H1 (cell line): ENCODE measurements around the gene LILRB3. TPM values are rescaled to one million over a fixed set of nuclear protein-coding genes. Genes with fewer than 3 reads are reported as not detected.

ENCODE experiments used
- CTCF ChIA-PET: fragments of 300-600 bp; sonication (Branson Sonifier 250); formaldehyde crosslinking; loops from one replicate; lab custom pipeline; 2021; ENCODE audit not compliant: partially characterized antibody; lab: Charles Lee
- POLR2A ChIA-PET: fragments of 300-600 bp; sonication (Branson Sonifier 250); formaldehyde crosslinking; loops from one replicate; lab custom pipeline; 2021; ENCODE audit warnings: inconsistent platforms; ENCODE audit not compliant: partially characterized antibody; lab: Charles Lee
- DNase-seq, 2 experiments: peaks; one replicate each; pipeline versions ENCODE4 v3.0.0 to v3.0.0-alpha.2; 2010 to 2022; ENCODE audit warnings: low spot score in 2 of 2, low read depth in 1 of 2, mixed read lengths in 1 of 2
- FAIRE-seq: peaks from 2 replicates; lab custom pipeline; 2011; peaks lifted over from hg19 to GRCh38; lab: Jason Lieb, UNC
- H2AFZ ChIP-seq: 2 replicates; pipeline ENCODE4 v1.8.1; 2012; ENCODE audit warnings: low read length, inconsistent platforms
- H2AK5ac ChIP-seq: 2 replicates; pipeline ENCODE4 v1.6.1; 2013; ENCODE audit warnings: low read depth, low read length
- H2BK120ac ChIP-seq: replicated peaks from 2 replicates; pipeline ENCODE3; 2013; ENCODE audit warnings: low read depth, low read length, inconsistent platforms
- H2BK12ac ChIP-seq: 2 replicates; pipeline ENCODE4 v1.6.1; 2013; ENCODE audit warnings: low read depth, low read length
- H2BK15ac ChIP-seq: 2 replicates; pipeline ENCODE4 v1.6.1; 2013; ENCODE audit warnings: low read length
- H2BK20ac ChIP-seq: 2 replicates; pipeline ENCODE4 v1.6.1; 2013; ENCODE audit warnings: low read length
- H2BK5ac ChIP-seq: 2 replicates; pipeline ENCODE4 v1.6.1; 2013; ENCODE audit warnings: low read depth, low read length
- H3K14ac ChIP-seq: 2 replicates; pipeline ENCODE4 v1.6.1; 2013; ENCODE audit warnings: inconsistent platforms; ENCODE audit not compliant: insufficient read length
- H3K18ac ChIP-seq: 2 replicates; pipeline ENCODE4 v1.6.1; 2013; ENCODE audit warnings: low read length; ENCODE audit errors: extremely low read depth
- H3K23ac ChIP-seq: 2 replicates; pipeline ENCODE4 v1.6.1; 2013; ENCODE audit warnings: inconsistent platforms; ENCODE audit not compliant: insufficient read length
- H3K23me2 ChIP-seq: 2 replicates; pipeline ENCODE4 v1.6.1; 2013; ENCODE audit warnings: low read depth, low read length
- H3K27ac ChIP-seq: 2 replicates; pipeline ENCODE4 v1.6.1; 2011; ENCODE audit warnings: low read depth, low read length, inconsistent platforms
- H3K27me3 ChIP-seq, 4 experiments: replicated peaks in 1 of 4; 1 replicate in 1 of 4; 2 replicates in 3 of 4; pipeline versions ENCODE4 v1.6.1 to v1.8.1; 2011 to 2013; ENCODE audit warnings: low read length in 3 of 4, mild to moderate bottlenecking in 3 of 4, inconsistent platforms in 2 of 4, mixed read lengths in 2 of 4, moderate library complexity in 1 of 4; ENCODE audit not compliant: control insufficient read depth in 3 of 4, insufficient read depth in 3 of 4; ENCODE audit errors: extremely low read depth in 1 of 4
- H3K36me3 ChIP-seq, 4 experiments: 2 replicates each; pipeline versions ENCODE4 v1.6.1 to v1.8.1; 2011 to 2013; ENCODE audit warnings: mild to moderate bottlenecking in 4 of 4, low read length in 3 of 4, moderate library complexity in 2 of 4, control low read depth in 1 of 4, inconsistent platforms in 1 of 4; ENCODE audit not compliant: insufficient read depth in 4 of 4, control insufficient read depth in 2 of 4
- H3K4ac ChIP-seq: replicated peaks from 2 replicates; pipeline ENCODE3; 2013; ENCODE audit warnings: low read length, low read depth, mixed read lengths, inconsistent platforms; ENCODE audit not compliant: insufficient read length
- H3K4me1 ChIP-seq, 4 experiments: replicated peaks in 1 of 4; 1 replicate in 1 of 4; 2 replicates in 3 of 4; pipeline versions ENCODE4 v1.6.1 to v1.8.1; 2011 to 2013; ENCODE audit warnings: low read length in 3 of 4, inconsistent platforms in 2 of 4, mixed read lengths in 1 of 4; ENCODE audit not compliant: insufficient read depth in 4 of 4, control insufficient read depth in 3 of 4
- H3K4me2 ChIP-seq, 2 experiments: 2 replicates each; pipeline versions ENCODE4 v1.6.1 to v1.8.1; 2011 to 2013; ENCODE audit warnings: low read depth in 2 of 2, low read length in 2 of 2, control low read depth in 1 of 2, inconsistent platforms in 1 of 2, mild to moderate bottlenecking in 1 of 2; ENCODE audit not compliant: insufficient read depth in 1 of 2
- H3K4me3 ChIP-seq, 4 experiments: fragments of 200-600, 300-600 bp in 1 of 4; sonication (generic), shearing (Covaris generic), sonication (Bioruptor Twin) in 1 of 4; 2 replicates each; pipeline versions ENCODE4 v1.5.1 to v1.8.1; 2011 to 2016; ENCODE audit warnings: low read length in 4 of 4, low read depth in 3 of 4, control low read depth in 2 of 4, inconsistent platforms in 2 of 4, mild to moderate bottlenecking in 2 of 4, mixed read lengths in 1 of 4, moderate library complexity in 1 of 4; ENCODE audit not compliant: insufficient read depth in 2 of 4; ENCODE audit errors: extremely low read depth in 1 of 4
- H3K56ac ChIP-seq: replicated peaks from 2 replicates; pipeline ENCODE3; 2013; ENCODE audit warnings: low read depth, mild to moderate bottlenecking, mixed read lengths, low read length, inconsistent platforms; ENCODE audit not compliant: insufficient read length
- H3K79me1 ChIP-seq: 2 replicates; pipeline ENCODE4 v1.6.1; 2013; ENCODE audit warnings: low read depth, low read length, control low read depth
- H3K79me2 ChIP-seq, 2 experiments: 2 replicates each; pipeline versions ENCODE4 v1.6.1 to v1.8.1; 2012 to 2013; ENCODE audit warnings: low read length in 2 of 2, mild to moderate bottlenecking in 2 of 2, inconsistent platforms in 1 of 2; ENCODE audit not compliant: insufficient read depth in 2 of 2, control insufficient read depth in 1 of 2
- H3K9ac ChIP-seq, 4 experiments: replicated peaks in 1 of 4; 1 replicate in 1 of 4; 2 replicates in 3 of 4; pipeline versions ENCODE4 v1.6.1 to v1.8.1; 2011 to 2013; ENCODE audit warnings: low read depth in 3 of 4, low read length in 3 of 4, control low read depth in 2 of 4, mild to moderate bottlenecking in 2 of 4, moderate library complexity in 2 of 4, inconsistent platforms in 1 of 4; ENCODE audit errors: extremely low read depth in 1 of 4
- H3K9me3 ChIP-seq, 2 experiments: 2 replicates each; pipeline versions ENCODE4 v1.6.1 to v1.8.1; 2012 to 2013; ENCODE audit warnings: mild to moderate bottlenecking in 2 of 2, moderate library complexity in 2 of 2, control low read depth in 1 of 2, inconsistent platforms in 1 of 2, low read depth in 1 of 2, low read length in 1 of 2, mixed read lengths in 1 of 2; ENCODE audit not compliant: insufficient read depth in 2 of 2
- H4K20me1 ChIP-seq, 2 experiments: replicated peaks in 1 of 2; 2 replicates each; pipeline versions ENCODE3 to v1.8.1; 2011 to 2013; ENCODE audit warnings: inconsistent platforms in 2 of 2, low read length in 2 of 2, mild to moderate bottlenecking in 1 of 2; ENCODE audit not compliant: insufficient read depth in 2 of 2, control insufficient read depth in 1 of 2
- H4K5ac ChIP-seq: 2 replicates; pipeline ENCODE4 v1.6.1; 2013; ENCODE audit warnings: low read length, low read depth, mixed read lengths, inconsistent platforms; ENCODE audit not compliant: insufficient read length
- H4K8ac ChIP-seq: 2 replicates; pipeline ENCODE4 v1.8.0; 2013; ENCODE audit warnings: mild to moderate bottlenecking, moderate library complexity, low read length, inconsistent platforms; ENCODE audit not compliant: insufficient read depth; ENCODE audit errors: extremely low read depth
- H4K91ac ChIP-seq: replicated peaks from 2 replicates; pipeline ENCODE3; 2013; ENCODE audit warnings: low read length, mixed read lengths, inconsistent platforms; ENCODE audit not compliant: insufficient read length
- CHD1 ChIP-seq: IDR thresholded peaks from 2 replicates; pipeline ENCODE4 v1.6.1; 2012; ENCODE audit warnings: low read depth, low read length, improper control_type of control experiment
- GTF2F1 ChIP-seq: IDR thresholded peaks from 2 replicates; pipeline ENCODE4 v1.6.1; 2012; ENCODE audit warnings: low read depth, low read length, improper control_type of control experiment, borderline replicate concordance
- KDM1A ChIP-seq: fragments of 200-600, 300-600 bp; sonication (generic); IDR thresholded peaks from 2 replicates; pipeline ENCODE4 v1.7.1; 2016; ENCODE audit warnings: mild to moderate bottlenecking, low read length, borderline replicate concordance
- PHF8 ChIP-seq: fragments of 200-600 bp; sonication (generic); conservative IDR thresholded peaks from 2 replicates; pipeline ENCODE4 v1.7.1; 2012; ENCODE audit warnings: low read depth, mild to moderate bottlenecking, inconsistent platforms, low read length, moderate library complexity
- RBBP5 ChIP-seq: IDR thresholded peaks from 2 replicates; pipeline ENCODE4 v1.7.1; 2012; ENCODE audit warnings: low read depth, mild to moderate bottlenecking, inconsistent platforms, low read length, moderate library complexity, borderline replicate concordance
- RNF2 ChIP-seq: fragments of 200-900, 300-1000 bp; sonication (generic); IDR thresholded peaks from 2 replicates; pipeline ENCODE4 v1.7.1; 2016; ENCODE audit warnings: borderline replicate concordance, low read depth, mild to moderate bottlenecking, antibody characterized with exemption, low read length; ENCODE audit not compliant: poor library complexity, severe bottlenecking; ENCODE audit errors: missing control alignments
- SP1 ChIP-seq: IDR thresholded peaks from 2 replicates; pipeline ENCODE4 v1.6.1; 2011; ENCODE audit warnings: low read depth, low read length
- SP2 ChIP-seq: IDR thresholded peaks from 2 replicates; pipeline ENCODE4 v1.6.1; 2012; ENCODE audit warnings: mild to moderate bottlenecking, low read length, inconsistent platforms
- WGBS, 2 experiments: shearing (Covaris generic) in 1 of 2; methylation state at CpG; one replicate each; pipeline versions ENCODE4 v1.1.6 to v1.1.7; 2013 to 2015; ENCODE audit warnings: low lambda C conversion rate in 2 of 2, mixed read lengths in 2 of 2, inconsistent platforms in 1 of 2, low coverage in 1 of 2, missing lambda C conversion rate in 1 of 2; ENCODE audit not compliant: insufficient replicate concordance in 2 of 2, insufficient coverage in 1 of 2, insufficient read length in 1 of 2; ENCODE audit errors: extremely low coverage in 1 of 2, missing lambda C conversion rate in 1 of 2; 5-methylcytosine and 5-hydroxymethylcytosine counted together
- polyA plus RNA-seq, 7 experiments: library from polyadenylated mRNA; depleted of rRNA in 3 of 7; stranded (reverse) in 5 of 7; unstranded in 2 of 7; fragments of >200 nt in 5 of 7; fragments of 200-250 nt in 2 of 7; gene quantifications; 1 replicate in 5 of 7; 2 replicates in 1 of 7; 4 replicates in 1 of 7; pipeline versions ENCODE4 v1.2.1 to v1.2.3, GENCODE V29; 2011 to 2013; ENCODE audit warnings: missing spikeins in 2 of 7, mixed read lengths in 2 of 7
- total RNA-seq: library from RNA; stranded (reverse); fragmentation: NEBNext Ultra II Directional; extraction: Animal tissue kit (Norgen Biotek cat#: 25700); gene quantifications from 2 replicates; pipeline ENCODE4 v1.2.1, GENCODE V29; 2021
- TF ChIP-seq, protein P1 (sequence below): IDR thresholded peaks from 2 replicates; pipeline ENCODE4 v1.6.1; 2012; ENCODE audit warnings: inconsistent platforms

LILRB3 gene
- total and polyA plus RNA-seq, 2 of the 8 experiments (the other 6 are each of a cell fraction or from before 2014, with no cell fraction given): not detected

DNA sequence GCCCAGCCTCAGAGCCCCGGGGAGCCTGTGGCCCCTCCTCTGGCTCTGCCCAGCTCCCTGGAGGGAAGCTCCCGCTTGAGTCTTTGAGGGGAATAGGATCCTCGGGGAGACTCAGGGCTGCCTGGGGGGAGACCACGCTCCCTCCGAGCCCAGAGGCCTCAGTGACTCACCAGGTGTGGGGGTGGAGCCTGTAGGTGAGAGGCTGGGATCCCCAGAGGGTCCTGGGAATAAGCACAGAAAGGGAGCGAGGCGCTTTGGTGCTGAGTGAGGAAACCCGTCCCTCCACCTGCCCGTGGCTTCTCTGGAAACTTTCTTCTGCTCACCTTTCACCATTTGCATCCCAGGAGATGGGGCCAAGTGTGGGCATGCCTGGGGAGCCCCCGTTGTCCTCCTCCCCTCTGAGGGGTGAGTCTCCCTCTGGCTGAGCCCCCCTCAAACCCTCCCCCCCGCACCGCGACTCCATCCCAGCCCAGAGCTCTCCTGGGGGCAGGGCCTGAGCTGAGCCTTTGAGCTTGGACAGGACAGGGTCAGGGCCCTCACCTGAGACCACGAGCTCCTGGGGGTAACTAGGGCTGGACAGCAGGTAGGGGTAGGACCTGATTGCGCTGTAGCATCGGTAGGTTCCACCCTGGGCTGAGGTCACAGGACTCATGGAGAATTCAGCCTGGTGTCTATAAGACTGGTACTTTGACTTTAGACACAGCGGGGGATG, 31.5 kb upstream of the LILRB3 start:
- DNase-seq: peak in 1 of 2 experiments; percentile 48
- TF ChIP-seq CHD1: no peak
- TF ChIP-seq SP2: no peak
- TF ChIP-seq, protein P1, sequence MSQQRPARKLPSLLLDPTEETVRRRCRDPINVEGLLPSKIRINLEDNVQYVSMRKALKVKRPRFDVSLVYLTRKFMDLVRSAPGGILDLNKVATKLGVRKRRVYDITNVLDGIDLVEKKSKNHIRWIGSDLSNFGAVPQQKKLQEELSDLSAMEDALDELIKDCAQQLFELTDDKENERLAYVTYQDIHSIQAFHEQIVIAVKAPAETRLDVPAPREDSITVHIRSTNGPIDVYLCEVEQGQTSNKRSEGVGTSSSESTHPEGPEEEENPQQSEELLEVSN: no peak
- no peak for TF ChIP-seq RBBP5
- TF ChIP-seq KDM1A: no peak
- TF ChIP-seq RNF2: no peak
- no peak for TF ChIP-seq SP1
- no peak for TF ChIP-seq PHF8
- TF ChIP-seq GTF2F1: no peak

More for the DNA sequence above, 31.5 kb upstream of the LILRB3 start:
- Histone ChIP-seq H3K56ac (no peak overlapping the region), H2BK12ac (peak overlapping the region; percentile 63; the same call in 1 of the 2 replicates), H2AFZ (peak overlapping the region; percentile 53; the same call in 1 of the 2 replicates), H3K23ac (no peak overlapping the region), H3K79me2 (no peaks in the 10 kb centered on the region), H2BK20ac (no peak overlapping the region), H4K91ac (no peak overlapping the region), H3K4me3 (no peak overlapping the region), H2BK5ac (no peak overlapping the region; the same call in 1 of the 2 replicates), H3K79me1 (no peaks in the 10 kb centered on the region), H3K9ac (no peak overlapping the region), H3K23me2 (no peaks in the 10 kb centered on the region), H3K4ac (no peak overlapping the region), H2AK5ac (no peak overlapping the region), H3K4me1 (peaks cover 0 to 13% (median 1%) of the 10 kb centered on the region in 4 experiments; a peak in 4 of 7 replicates), H4K20me1 (no peaks in the 10 kb centered on the region), H3K18ac (no peak overlapping the region), H4K5ac (no peak overlapping the region), H3K9me3 (no peaks in the 10 kb centered on the region), H4K8ac (no peak overlapping the region), H3K4me2 (no peak overlapping the region; a peak in 2 of 4 replicates), H3K14ac (no peak overlapping the region), H2BK15ac (no peak overlapping the region; the same call in 1 of the 2 replicates), H2BK120ac (no peak overlapping the region), H3K27me3 (no peaks in the 10 kb centered on the region; a peak in 2 of 7 replicates), H3K36me3 (no peaks in the 10 kb centered on the region), H3K27ac (no peak overlapping the region)
- ChIA-PET CTCF (interaction anchor here (0.5 to 0.9 kb wide), 2 partner anchors 77 to 101 kb away, joined by 3 read pairs; no protein-coding TSS in a partner anchor), POLR2A (interaction anchor here (1.2 to 2.2 kb wide), 2 partner anchors 53 to 85 kb away, joined by 3 to 9 read pairs; no protein-coding TSS in a partner anchor)
- WGBS, 2 experiments: 82% methylated on average over 14 of the region's 17 CpGs; no CpG with 5 or more reads in 1 of the 2 experiments
- FAIRE-seq: no peak
